Measurements from ENCODE around the gene CD80.
"Not testable (repeated sequence)": the region's sequence is repeated elsewhere in the genome, so short reads cannot be mapped to it uniquely, and the experiment has no call there.

DNA sequence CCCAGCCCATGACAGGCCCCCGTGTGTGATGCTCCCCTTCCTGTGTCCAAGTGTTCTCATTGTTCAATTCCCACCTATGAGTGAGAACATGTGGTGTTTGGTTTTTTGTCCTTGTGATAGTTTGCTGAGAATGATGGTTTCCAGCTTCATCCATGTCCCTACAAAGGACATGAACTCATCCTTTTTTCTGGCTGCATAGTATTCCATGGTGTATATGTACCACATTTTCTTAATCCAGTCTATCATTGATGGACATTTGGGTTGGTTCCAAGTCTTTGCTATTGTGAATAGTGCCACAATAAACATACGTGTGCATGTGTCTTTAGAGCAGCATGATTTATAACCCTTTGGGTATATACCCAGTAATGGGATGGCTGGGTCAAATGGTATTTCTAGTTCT, 3.9 kb upstream of the CD80 start:
- TF ChIP-seq, protein P1, sequence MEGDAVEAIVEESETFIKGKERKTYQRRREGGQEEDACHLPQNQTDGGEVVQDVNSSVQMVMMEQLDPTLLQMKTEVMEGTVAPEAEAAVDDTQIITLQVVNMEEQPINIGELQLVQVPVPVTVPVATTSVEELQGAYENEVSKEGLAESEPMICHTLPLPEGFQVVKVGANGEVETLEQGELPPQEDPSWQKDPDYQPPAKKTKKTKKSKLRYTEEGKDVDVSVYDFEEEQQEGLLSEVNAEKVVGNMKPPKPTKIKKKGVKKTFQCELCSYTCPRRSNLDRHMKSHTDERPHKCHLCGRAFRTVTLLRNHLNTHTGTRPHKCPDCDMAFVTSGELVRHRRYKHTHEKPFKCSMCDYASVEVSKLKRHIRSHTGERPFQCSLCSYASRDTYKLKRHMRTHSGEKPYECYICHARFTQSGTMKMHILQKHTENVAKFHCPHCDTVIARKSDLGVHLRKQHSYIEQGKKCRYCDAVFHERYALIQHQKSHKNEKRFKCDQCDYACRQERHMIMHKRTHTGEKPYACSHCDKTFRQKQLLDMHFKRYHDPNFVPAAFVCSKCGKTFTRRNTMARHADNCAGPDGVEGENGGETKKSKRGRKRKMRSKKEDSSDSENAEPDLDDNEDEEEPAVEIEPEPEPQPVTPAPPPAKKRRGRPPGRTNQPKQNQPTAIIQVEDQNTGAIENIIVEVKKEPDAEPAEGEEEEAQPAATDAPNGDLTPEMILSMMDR (IDR thresholded peaks at IDR 0.05): not testable (repeated sequence)
- not testable (repeated sequence) for TF ChIP-seq POLR2A (IDR thresholded peaks at IDR 0.05)

Data from esophagus squamous epithelium (tissue), 4 donors.